Stimulated activated CD4-positive, alpha-beta T cell treated with anti-CD3 and anti-CD28 coated beads, Interleukin-1b, Interleukin-23, amount 100 ng/mL, for 1 hour (primary cell): ENCODE data around the gene DGKE.

Experiments
- DNase-seq, 2 donors: peaks; one replicate each; pipeline ENCODE4 v3.0.0-alpha.2; 2020; ENCODE audit warnings: low read depth in 2 of 2

DGKE gene

GRCh38 chr17:56914581-56915273, 80.8 kb downstream of the DGKE start:
- DNase-seq = no peak

GRCh38 chr17:56917559-56918296, 83.8 kb downstream of the DGKE start:
- DNase-seq = no peak

- no peak for DNase-seq
Measured at GRCh38 chr17:56918916-56919315, 85.0 kb downstream of the DGKE start.
